HL-60 (cell line): ENCODE data around the gene UBL3.

Experiments used
- CTCF ChIP-seq: IDR thresholded peaks from one replicate; pipeline ENCODE4 v1.5.1; 2011; ENCODE audit warnings: low read length, control low read depth, inconsistent platforms; ENCODE audit not compliant: insufficient read depth
- POLR2AphosphoS5 ChIP-seq: IDR thresholded peaks from 2 replicates; pipeline ENCODE4 v1.6.1; 2012; ENCODE audit warnings: low read depth
- SPI1 ChIP-seq: IDR thresholded peaks from 2 replicates; pipeline ENCODE4 v1.6.1; 2012; ENCODE audit warnings: low read depth, mild to moderate bottlenecking, borderline replicate concordance

DNA sequence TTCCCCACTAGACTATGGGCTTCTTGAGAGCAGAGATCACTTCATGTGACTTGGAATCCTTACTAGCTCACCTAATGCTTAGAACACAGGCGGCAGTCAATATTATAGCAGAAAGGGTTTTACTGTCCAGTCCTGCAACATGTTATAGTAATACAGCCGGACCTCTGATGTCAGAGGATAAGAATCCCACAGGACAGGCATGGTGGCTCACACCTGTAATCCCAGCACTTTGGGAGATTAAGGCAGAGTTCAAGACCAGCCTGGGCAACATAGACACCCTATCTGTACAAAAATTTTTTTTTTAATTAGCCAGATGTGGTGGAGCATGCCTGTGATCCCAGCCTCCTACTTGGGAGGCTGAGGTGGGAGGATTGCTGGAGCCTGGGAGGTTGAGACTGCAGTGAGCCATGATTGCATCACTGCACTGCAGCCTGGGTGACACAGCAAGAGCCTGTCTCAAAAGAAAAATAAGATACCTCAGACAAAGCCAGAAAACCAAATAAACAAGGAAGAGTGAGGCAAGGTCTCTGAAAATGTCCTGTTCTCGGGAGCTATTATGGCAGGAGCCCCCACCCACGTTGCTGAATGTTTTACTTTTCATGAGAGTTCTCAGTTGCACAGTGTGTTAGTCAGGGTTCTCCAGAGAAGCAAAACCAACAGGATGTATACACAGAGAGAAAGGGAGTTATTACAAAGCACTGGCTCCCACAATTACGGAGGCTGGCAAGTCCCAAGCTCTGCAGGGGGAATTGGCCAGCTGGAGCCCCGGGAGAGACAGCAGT is 100.8 kb downstream of the UBL3 start:
- no peak for TF ChIP-seq CTCF
- no peak for TF ChIP-seq SPI1
- TF ChIP-seq POLR2AphosphoS5, result no peak
